SIG-M5 (cell line): Measurements from ENCODE around the gene RBM6.

Source experiments
- DNase-seq: peaks from one replicate; lab custom pipeline; 2025; lab: John Stamatoyannopoulos, UW

Gene RBM6

GRCh38 chr3:50126287-50127211, 186.6 kb downstream of the RBM6 start:
- no peak for DNase-seq
